RWPE1 (cell line): ENCODE data around the gene PRCD.
"Not testable (repeated sequence)": the region's sequence is repeated elsewhere in the genome, so short reads cannot be mapped to it uniquely, and the experiment has no call there.

Experiments
- CTCF ChIA-PET: fragments of 350-600 bp; sonication (Branson Sonifier 250); formaldehyde crosslinking; extraction: SDS; loops from one replicate; lab custom pipeline; 2021; lab: Yijun Ruan, JAX
- POLR2A ChIA-PET: fragments of 400-600 bp; formaldehyde crosslinking; extraction: SDS; loops from one replicate; lab custom pipeline; 2020; ENCODE audit warnings: antibody characterized with exemption; ENCODE audit not compliant: low non-redundant PET; lab: Yijun Ruan, JAX
- DNase-seq: peaks from one replicate; pipeline ENCODE4 v3.0.0; 2012; ENCODE audit warnings: low spot score
- H3K27ac ChIP-seq: fragments of 450-650 bp; 2 replicates; pipeline ENCODE4 v1.5.1; 2017
- CTCF ChIP-seq: fragments of 450-650 bp; conservative IDR thresholded peaks from 2 replicates; pipeline ENCODE4 v1.5.1; 2017; ENCODE audit warnings: low read depth, mild to moderate bottlenecking

Gene PRCD

GRCh38 chr17:76521262-76521661 lies 18.6 kb upstream of the PRCD start:
- POLR2A ChIA-PET: no interaction called here
- DNase-seq: no peak
- CTCF ChIA-PET: interaction anchor here (0.7 to 2.0 kb wide), 5 partner anchors 10 to 99 kb away, joined by 3 to 9 read pairs (median 3); no protein-coding TSS in a partner anchor
- no peak for TF ChIP-seq CTCF
- H3K27ac ChIP-seq: no peak overlapping the region

GRCh38 chr17:76521683-76522082 lies 18.2 kb upstream of the PRCD start:
- DNase-seq, H3K27ac ChIP-seq, POLR2A ChIA-PET: not testable (repeated sequence)
- CTCF ChIA-PET: interaction anchor here (0.7 to 2.0 kb wide), 5 partner anchors 10 to 99 kb away, joined by 3 to 26 read pairs (median 4); partner anchors contain the start of gene ST6GALNAC2

- POLR2A ChIA-PET: interaction anchor here (1.1 kb wide), 1 partner anchor 32 kb away, joined by 3 read pairs; no protein-coding TSS in a partner anchor
- DNase-seq: peak; percentile 82
- H3K27ac ChIP-seq: peak overlapping the region; percentile 86
Observed at GRCh38 chr17:76523084-76524037, 16.5 kb upstream of the PRCD start.

GRCh38 chr17:76524598-76525512 lies 15.0 kb upstream of the PRCD start:
- H3K27ac ChIP-seq: peak overlapping the region; percentile 86
- CTCF ChIA-PET: interaction anchor here (0.6 to 0.8 kb wide), 4 partner anchors 22 to 141 kb away, joined by 3 to 5 read pairs (median 4); no protein-coding TSS in a partner anchor
- no peak for TF ChIP-seq CTCF
- POLR2A ChIA-PET: no interaction called here
- DNase-seq: no peak

More at GRCh38 chr17:76523084-76524037, 16.5 kb upstream of the PRCD start:
- TF ChIP-seq CTCF: peak; percentile 100
- CTCF ChIA-PET: interaction anchor here (0.5 to 2.2 kb wide), 45 partner anchors 10 to 577 kb away, joined by 3 to 26 read pairs (median 4); partner anchors contain the start of genes PRCD, ST6GALNAC1, ST6GALNAC2 and UBE2O

GRCh38 chr17:76525513-76525833 lies 14.4 kb upstream of the PRCD start:
- DNase-seq, POLR2A ChIA-PET: not testable (repeated sequence)
- CTCF ChIA-PET: interaction anchor here (0.6 to 0.8 kb wide), 3 partner anchors 22 to 97 kb away, joined by 3 to 5 read pairs (median 4); no protein-coding TSS in a partner anchor
- peak overlapping the region; percentile 86 for H3K27ac ChIP-seq

- peak overlapping the region; percentile 99 for H3K27ac ChIP-seq
- POLR2A ChIA-PET, DNase-seq: not testable (repeated sequence)
- CTCF ChIA-PET: interaction anchor here (1.6 kb wide), 1 partner anchor 97 kb away, joined by 12 read pairs; no protein-coding TSS in a partner anchor
Observed at GRCh38 chr17:76527016-76527415, 12.8 kb upstream of the PRCD start.

- CTCF ChIA-PET: interaction anchor here (0.7 to 1.6 kb wide), 3 partner anchors 59 to 97 kb away, joined by 4 to 12 read pairs (median 7); partner anchors contain the start of gene ST6GALNAC2
- POLR2A ChIA-PET: no interaction called here
Observed at GRCh38 chr17:76527430-76528111, 12.3 kb upstream of the PRCD start.

More at GRCh38 chr17:76527430-76528111, 12.3 kb upstream of the PRCD start:
- peak overlapping the region; percentile 99 for H3K27ac ChIP-seq
- no peak for DNase-seq
- no peak for TF ChIP-seq CTCF
